DOHH2 (cell line): ENCODE data around the gene RNF224.

Experiments
- H3F3A ChIP-seq: fragments of 200-600 bp; sonication (generic), shearing (Covaris generic); 2 replicates; pipeline ENCODE4 v1.6.0; 2016; ENCODE audit warnings: antibody characterized with exemption, mild to moderate bottlenecking; ENCODE audit not compliant: control insufficient read depth, insufficient read depth
- H3K27ac ChIP-seq: fragments of 200-600 bp; sonication (generic); 2 replicates; pipeline ENCODE4 v1.5.1; 2014; ENCODE audit warnings: low read depth, mild to moderate bottlenecking, low read length, moderate library complexity
- H3K27me3 ChIP-seq: fragments of 200-600 bp; sonication (generic); 2 replicates; pipeline ENCODE4 v1.6.1; 2014; ENCODE audit warnings: mild to moderate bottlenecking, low read length, mixed read lengths; ENCODE audit not compliant: control insufficient read depth
- H3K36me3 ChIP-seq: fragments of 200-600 bp; sonication (generic); 2 replicates; pipeline ENCODE4 v1.6.1; 2014; ENCODE audit warnings: mild to moderate bottlenecking, low read length, moderate library complexity, mixed read lengths; ENCODE audit not compliant: control insufficient read depth
- H3K4me1 ChIP-seq: fragments of 200-600 bp; sonication (generic); 2 replicates; pipeline ENCODE4 v1.6.1; 2014; ENCODE audit warnings: mild to moderate bottlenecking, low read length, mixed read lengths; ENCODE audit not compliant: control insufficient read depth
- H3K4me2 ChIP-seq: fragments of 200-600 bp; sonication (generic); 2 replicates; pipeline ENCODE4 v1.6.0; 2014; ENCODE audit warnings: mild to moderate bottlenecking, low read length, moderate library complexity
- H3K4me3 ChIP-seq: fragments of 200-600 bp; sonication (generic); 2 replicates; pipeline ENCODE4 v1.5.1; 2014; ENCODE audit warnings: mild to moderate bottlenecking, low read length, mixed read lengths
- H3K79me2 ChIP-seq: fragments of 200-600 bp; sonication (generic); 2 replicates; pipeline ENCODE4 v1.6.1; 2014; ENCODE audit warnings: mild to moderate bottlenecking, low read length, mixed read lengths; ENCODE audit not compliant: control insufficient read depth
- H3K9me2 ChIP-seq: fragments of 200-600 bp; sonication (generic); replicated peaks from 2 replicates; pipeline ENCODE4 v1.6.1; 2014; ENCODE audit warnings: mild to moderate bottlenecking, low read length, mixed read lengths; ENCODE audit not compliant: control insufficient read depth
- H3K9me3 ChIP-seq: fragments of 200-600 bp; sonication (generic); 2 replicates; pipeline ENCODE4 v1.6.1; 2014; ENCODE audit warnings: antibody characterized with exemption, low read length, mixed read lengths; ENCODE audit not compliant: control insufficient read depth, insufficient read depth
- H4K20me1 ChIP-seq: fragments of 200-600 bp; sonication (generic); 2 replicates; pipeline ENCODE4 v1.6.0; 2014; ENCODE audit warnings: low read depth, mild to moderate bottlenecking, antibody characterized with exemption, low read length, moderate library complexity; ENCODE audit not compliant: control insufficient read depth, insufficient read depth
- EZH2phosphoT487 ChIP-seq: fragments of 200-600 bp; sonication (generic); IDR thresholded peaks from 2 replicates; pipeline ENCODE4 v1.6.1; 2017; ENCODE audit warnings: borderline replicate concordance, mild to moderate bottlenecking, antibody characterized with exemption, low read length, moderate library complexity, mixed read lengths
- TF ChIP-seq, protein P1 (sequence below): fragments of 200-600 bp; sonication (generic); IDR thresholded peaks from one replicate; pipeline ENCODE4 v1.5.1; 2014; ENCODE audit warnings: antibody characterized with exemption, mild to moderate bottlenecking, low read depth, low read length; ENCODE audit not compliant: poor library complexity, severe bottlenecking

RNF224 gene

DNA sequence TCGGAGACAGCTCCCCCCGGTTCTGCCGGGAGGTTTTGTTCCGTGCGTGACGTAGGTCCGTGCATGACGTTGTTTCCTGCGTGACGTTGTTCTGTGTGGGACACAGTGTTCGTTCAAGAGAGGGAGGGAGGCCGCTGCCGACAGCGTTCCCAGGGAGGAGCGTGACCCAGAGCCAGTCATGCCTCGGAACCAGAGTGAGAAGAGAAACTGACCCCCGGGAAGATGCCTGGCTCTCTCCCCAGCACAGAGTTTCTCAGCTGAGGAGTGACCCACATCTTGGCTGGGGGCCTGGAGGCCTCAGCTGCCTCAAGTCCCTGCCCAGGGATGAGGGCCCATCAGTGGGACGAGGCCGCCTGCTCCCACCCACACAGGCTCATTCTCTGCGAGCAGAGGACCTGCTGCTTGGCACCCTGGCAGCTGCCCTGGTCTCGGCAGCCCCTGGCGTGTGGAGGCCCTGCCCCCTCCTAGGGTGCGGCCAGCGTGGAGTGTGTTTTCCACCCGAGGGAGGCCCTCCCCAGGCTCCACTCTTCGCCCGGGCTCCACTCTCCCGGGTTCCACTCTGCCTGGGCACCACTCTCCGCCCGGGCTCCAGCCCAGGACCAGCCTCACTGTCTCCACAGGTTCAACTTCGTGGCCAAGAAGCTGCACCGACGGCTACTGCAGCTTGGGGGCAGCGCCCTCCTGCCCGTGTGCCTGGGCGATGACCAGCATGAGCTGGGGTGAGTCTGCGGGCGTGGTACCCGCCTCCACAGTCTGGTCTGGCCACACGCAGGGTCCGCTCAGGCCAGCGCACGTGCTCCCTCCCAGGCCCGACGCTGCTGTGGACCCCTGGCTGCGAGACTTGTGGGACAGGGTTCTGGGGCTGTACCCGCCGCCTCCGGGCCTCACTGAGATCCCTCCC, 13.9 kb upstream of the RNF224 start:
- peaks cover 43% of the 10 kb centered on the region for H3K36me3 ChIP-seq
- H3K4me2 ChIP-seq = no peak overlapping the region
- no peaks in the 10 kb centered on the region for H3K27me3 ChIP-seq
- H3K4me3 ChIP-seq = no peak overlapping the region
- H3F3A ChIP-seq = no peaks in the 10 kb centered on the region
- H3K79me2 ChIP-seq = peaks cover 5% of the 10 kb centered on the region; the same call in 1 of the 2 replicates
- H3K4me1 ChIP-seq = no peaks in the 10 kb centered on the region
- no peak for TF ChIP-seq EZH2phosphoT487
- TF ChIP-seq, protein P1, sequence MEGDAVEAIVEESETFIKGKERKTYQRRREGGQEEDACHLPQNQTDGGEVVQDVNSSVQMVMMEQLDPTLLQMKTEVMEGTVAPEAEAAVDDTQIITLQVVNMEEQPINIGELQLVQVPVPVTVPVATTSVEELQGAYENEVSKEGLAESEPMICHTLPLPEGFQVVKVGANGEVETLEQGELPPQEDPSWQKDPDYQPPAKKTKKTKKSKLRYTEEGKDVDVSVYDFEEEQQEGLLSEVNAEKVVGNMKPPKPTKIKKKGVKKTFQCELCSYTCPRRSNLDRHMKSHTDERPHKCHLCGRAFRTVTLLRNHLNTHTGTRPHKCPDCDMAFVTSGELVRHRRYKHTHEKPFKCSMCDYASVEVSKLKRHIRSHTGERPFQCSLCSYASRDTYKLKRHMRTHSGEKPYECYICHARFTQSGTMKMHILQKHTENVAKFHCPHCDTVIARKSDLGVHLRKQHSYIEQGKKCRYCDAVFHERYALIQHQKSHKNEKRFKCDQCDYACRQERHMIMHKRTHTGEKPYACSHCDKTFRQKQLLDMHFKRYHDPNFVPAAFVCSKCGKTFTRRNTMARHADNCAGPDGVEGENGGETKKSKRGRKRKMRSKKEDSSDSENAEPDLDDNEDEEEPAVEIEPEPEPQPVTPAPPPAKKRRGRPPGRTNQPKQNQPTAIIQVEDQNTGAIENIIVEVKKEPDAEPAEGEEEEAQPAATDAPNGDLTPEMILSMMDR = peak; percentile 22
- H3K27ac ChIP-seq = no peak overlapping the region
- H3K9me2 ChIP-seq = no peaks in the 10 kb centered on the region
- H4K20me1 ChIP-seq = no peaks in the 10 kb centered on the region
- no peaks in the 10 kb centered on the region for H3K9me3 ChIP-seq

DNA sequence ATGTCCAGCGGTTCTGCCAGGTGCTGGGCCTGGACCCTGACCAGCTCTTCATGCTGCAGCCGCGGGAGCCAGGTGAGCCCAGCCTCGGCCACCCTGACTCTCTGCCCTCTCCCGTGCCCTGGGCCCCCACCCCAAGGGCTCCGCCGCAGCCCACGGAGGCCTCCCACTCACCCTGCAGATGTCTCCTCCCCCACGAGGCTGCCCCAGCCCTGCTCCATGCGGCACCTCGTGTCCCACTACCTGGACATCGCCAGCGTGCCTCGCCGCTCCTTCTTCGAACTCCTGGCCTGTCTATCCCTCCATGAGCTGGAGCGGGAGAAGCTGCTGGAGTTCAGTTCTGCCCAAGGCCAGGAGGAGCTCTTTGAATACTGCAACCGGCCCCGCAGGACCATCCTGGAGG, 12.7 kb upstream of the RNF224 start:
- TF ChIP-seq, protein P1 = no peak
- no peak for TF ChIP-seq EZH2phosphoT487
- no peaks in the 10 kb centered on the region for H3K9me2 ChIP-seq
- H4K20me1 ChIP-seq = no peaks in the 10 kb centered on the region
- H3K27ac ChIP-seq = no peak overlapping the region
- H3K36me3 ChIP-seq = peaks cover 36% of the 10 kb centered on the region
- no peaks in the 10 kb centered on the region for H3K79me2 ChIP-seq
- H3K4me3 ChIP-seq = no peak overlapping the region
- no peaks in the 10 kb centered on the region for H3K27me3 ChIP-seq
- H3K4me1 ChIP-seq = no peaks in the 10 kb centered on the region
- H3K9me3 ChIP-seq = no peaks in the 10 kb centered on the region
- H3K4me2 ChIP-seq = no peak overlapping the region
- H3F3A ChIP-seq = no peaks in the 10 kb centered on the region; the same call in 1 of the 2 replicates

DNA sequence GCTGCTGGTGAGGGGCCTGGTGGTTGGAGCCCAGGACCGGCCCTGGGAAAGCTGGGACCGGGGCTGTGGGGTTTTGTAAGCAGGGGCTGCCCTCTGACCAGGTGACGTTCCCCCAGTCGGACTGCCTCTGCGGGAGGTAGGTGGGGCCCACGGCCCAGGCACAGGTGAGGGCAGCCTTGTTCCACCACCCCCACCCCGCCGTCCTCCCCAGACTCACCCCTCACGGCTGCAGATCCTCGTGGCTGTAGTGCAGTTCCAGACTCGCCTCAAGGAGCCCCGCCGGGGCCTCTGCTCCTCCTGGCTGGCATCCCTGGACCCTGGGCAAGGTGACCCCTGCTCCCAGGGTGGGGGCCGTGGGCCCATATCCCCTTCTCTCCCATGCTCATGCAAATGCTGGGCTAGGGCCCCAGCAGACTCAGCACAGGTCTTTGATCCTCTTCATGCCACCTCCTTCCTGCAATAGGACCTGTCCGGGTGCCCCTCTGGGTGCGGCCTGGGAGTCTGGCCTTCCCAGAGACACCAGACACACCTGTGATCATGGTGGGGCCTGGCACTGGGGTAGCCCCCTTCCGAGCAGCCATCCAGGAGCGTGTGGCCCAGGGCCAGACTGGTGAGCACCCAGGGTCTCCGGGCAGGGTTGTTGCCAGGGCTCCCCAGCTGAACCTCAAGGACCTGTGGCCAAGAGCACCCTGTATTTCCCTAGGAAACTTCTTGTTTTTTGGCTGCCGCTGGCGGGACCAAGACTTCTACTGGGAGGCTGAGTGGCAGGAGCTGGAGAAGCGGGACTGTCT, 11.9 kb upstream of the RNF224 start:
- H3K4me3 ChIP-seq = no peak overlapping the region
- H4K20me1 ChIP-seq = no peaks in the 10 kb centered on the region
- no peaks in the 10 kb centered on the region; the same call in 1 of the 2 replicates for H3F3A ChIP-seq
- H3K9me3 ChIP-seq = no peaks in the 10 kb centered on the region
- no peak overlapping the region for H3K27ac ChIP-seq
- peaks cover 36% of the 10 kb centered on the region for H3K36me3 ChIP-seq
- H3K9me2 ChIP-seq = no peaks in the 10 kb centered on the region
- no peaks in the 10 kb centered on the region for H3K79me2 ChIP-seq
- no peaks in the 10 kb centered on the region for H3K27me3 ChIP-seq
- TF ChIP-seq EZH2phosphoT487 = no peak
- TF ChIP-seq, protein P1 = no peak
- no peak overlapping the region for H3K4me2 ChIP-seq
- H3K4me1 ChIP-seq = no peaks in the 10 kb centered on the region
